ENCODE measurements around the gene MAPKBP1.
A peak's percentile ranks its signal among the peaks of the same experiment; 100 is the strongest.
"Not testable (repeated sequence)": the region's sequence is repeated elsewhere in the genome, so short reads cannot be mapped to it uniquely, and the experiment has no call there.

Gene MAPKBP1

DNA sequence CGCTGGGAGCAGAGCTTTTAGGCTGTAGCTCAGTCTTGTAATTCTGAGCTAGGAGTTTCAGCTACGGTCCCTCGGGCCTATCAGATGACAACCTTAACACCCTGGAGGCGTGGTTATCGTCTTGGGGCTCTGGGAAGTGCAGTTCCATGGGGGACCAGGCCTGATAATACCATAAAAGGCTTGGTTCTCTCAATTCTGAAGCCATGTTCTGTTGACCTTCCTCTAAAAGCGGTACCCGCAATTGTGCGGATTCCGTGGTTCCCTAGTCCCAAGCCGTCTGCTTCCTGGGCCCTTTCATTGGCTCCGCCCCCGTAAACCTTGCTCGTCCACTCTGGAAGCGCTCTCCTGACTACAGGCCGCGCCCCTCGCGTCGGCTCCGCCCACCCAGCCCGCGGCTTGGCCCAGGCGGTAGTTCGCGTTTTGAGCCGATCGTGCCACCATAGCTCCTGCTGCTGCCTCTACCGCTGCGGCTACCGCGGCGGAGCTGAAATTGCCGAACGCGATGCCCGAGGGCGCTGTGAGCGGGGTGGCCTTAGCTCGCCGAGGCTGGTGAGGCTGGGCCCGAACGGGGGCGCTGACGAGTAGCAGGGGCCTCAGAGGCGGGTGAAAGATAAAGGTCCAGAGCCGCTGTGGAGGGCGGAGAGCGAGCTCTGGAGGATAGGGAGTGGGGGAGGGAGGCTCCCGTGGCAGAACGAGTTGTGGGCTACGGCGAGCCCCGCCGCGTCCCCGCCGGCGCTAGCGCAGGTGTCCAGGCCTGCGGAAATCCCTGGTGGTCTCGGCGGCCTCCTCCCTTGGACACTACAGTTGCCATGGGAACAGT is at the start of gene MAPKBP1:
Gene MAPKBP1, plus strand, starts transcription at position 423 of the 820 bp plus-strand sequence. CDS start 792 bp downstream, outside the sequence.
- H3K27me3 ChIP-seq (ENCODE audit: control insufficient read depth, insufficient read depth, low read length) = no peaks in the 10 kb centered on the region
- peak within 1 kb of the TSS; percentile 75 for H3K27ac ChIP-seq
- peak within 1 kb of the TSS; percentile 71 for H3K4me3 ChIP-seq (ENCODE audit: low read depth, low read length)
- H3K79me2 ChIP-seq = peaks cover 2% of the 10 kb centered on the region
- no peak within 1 kb of the TSS for H3K9ac ChIP-seq
- TF ChIP-seq, protein P1, sequence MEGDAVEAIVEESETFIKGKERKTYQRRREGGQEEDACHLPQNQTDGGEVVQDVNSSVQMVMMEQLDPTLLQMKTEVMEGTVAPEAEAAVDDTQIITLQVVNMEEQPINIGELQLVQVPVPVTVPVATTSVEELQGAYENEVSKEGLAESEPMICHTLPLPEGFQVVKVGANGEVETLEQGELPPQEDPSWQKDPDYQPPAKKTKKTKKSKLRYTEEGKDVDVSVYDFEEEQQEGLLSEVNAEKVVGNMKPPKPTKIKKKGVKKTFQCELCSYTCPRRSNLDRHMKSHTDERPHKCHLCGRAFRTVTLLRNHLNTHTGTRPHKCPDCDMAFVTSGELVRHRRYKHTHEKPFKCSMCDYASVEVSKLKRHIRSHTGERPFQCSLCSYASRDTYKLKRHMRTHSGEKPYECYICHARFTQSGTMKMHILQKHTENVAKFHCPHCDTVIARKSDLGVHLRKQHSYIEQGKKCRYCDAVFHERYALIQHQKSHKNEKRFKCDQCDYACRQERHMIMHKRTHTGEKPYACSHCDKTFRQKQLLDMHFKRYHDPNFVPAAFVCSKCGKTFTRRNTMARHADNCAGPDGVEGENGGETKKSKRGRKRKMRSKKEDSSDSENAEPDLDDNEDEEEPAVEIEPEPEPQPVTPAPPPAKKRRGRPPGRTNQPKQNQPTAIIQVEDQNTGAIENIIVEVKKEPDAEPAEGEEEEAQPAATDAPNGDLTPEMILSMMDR (IDR thresholded peaks at IDR 0.05) = peak; percentile 58
- H3K4me1 ChIP-seq = peaks cover 3% of the 10 kb centered on the region
- no peaks in the 10 kb centered on the region for H3K9me3 ChIP-seq (ENCODE audit: control insufficient read depth, low read length)
- H3K36me3 ChIP-seq (ENCODE audit: control insufficient read depth, insufficient read depth, low read length) = no peaks in the 10 kb centered on the region
- peak within 1 kb of the TSS; percentile 74 for H2AFZ ChIP-seq
- H3K4me2 ChIP-seq (ENCODE audit: low read length) = peak within 1 kb of the TSS; percentile 94

DNA sequence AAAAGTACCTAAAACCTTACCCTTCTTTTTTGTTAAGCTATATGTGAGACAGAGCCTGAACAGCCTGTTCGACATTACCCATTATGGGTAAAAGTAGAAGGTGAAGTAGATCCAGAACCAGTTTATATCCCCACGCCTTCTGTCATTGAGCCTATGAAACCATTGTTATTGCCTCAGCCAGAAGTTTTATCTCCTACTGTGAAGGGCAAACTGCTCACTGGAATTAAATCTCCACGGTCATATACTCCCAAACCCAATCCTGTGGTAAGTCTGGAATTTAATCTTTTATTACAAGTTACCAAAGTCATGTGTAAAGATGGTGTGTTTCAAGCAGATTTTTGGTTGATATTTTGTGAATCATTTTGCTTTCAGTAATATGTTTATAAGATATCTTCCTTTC is 47.1 kb upstream of the MAPKBP1 start:
- Histone ChIP-seq H3K4me1 (no peaks in the 10 kb centered on the region), H3K4me2 (ENCODE audit: low read length) (no peak overlapping the region), H3K9me3 (ENCODE audit: control insufficient read depth, low read length) (no peaks in the 10 kb centered on the region), H3K9ac (no peak overlapping the region), H3K79me2 (no peaks in the 10 kb centered on the region), H3K27me3 (ENCODE audit: control insufficient read depth, insufficient read depth, low read length) (no peaks in the 10 kb centered on the region), H3K36me3 (ENCODE audit: control insufficient read depth, insufficient read depth, low read length) (no peaks in the 10 kb centered on the region), H3K27ac (no peak overlapping the region), H3K4me3 (ENCODE audit: low read depth, low read length) (no peak overlapping the region), H2AFZ (no peak overlapping the region)
- TF ChIP-seq, protein P1 (IDR thresholded peaks at IDR 0.05) = no peak

GRCh38 chr15:41728061-41728460 is 46.2 kb upstream of the MAPKBP1 start:
- not testable (repeated sequence) for H3K4me2 ChIP-seq (ENCODE audit: low read length); H3K36me3 ChIP-seq (ENCODE audit: control insufficient read depth, insufficient read depth, low read length); H3K79me2 ChIP-seq; H3K9me3 ChIP-seq (ENCODE audit: control insufficient read depth, low read length); H3K27me3 ChIP-seq (ENCODE audit: control insufficient read depth, insufficient read depth, low read length); H3K4me1 ChIP-seq; H2AFZ ChIP-seq; H3K27ac ChIP-seq; H3K9ac ChIP-seq; H3K4me3 ChIP-seq (ENCODE audit: low read depth, low read length)

GRCh38 chr15:41730543-41730942 is 43.7 kb upstream of the MAPKBP1 start:
- no peak overlapping the region for H3K4me2 ChIP-seq (ENCODE audit: low read length)
- no peaks in the 10 kb centered on the region for H3K9me3 ChIP-seq (ENCODE audit: control insufficient read depth, low read length)
- H3K36me3 ChIP-seq (ENCODE audit: control insufficient read depth, insufficient read depth, low read length) = no peaks in the 10 kb centered on the region
- no peak overlapping the region for H2AFZ ChIP-seq
- no peak overlapping the region for H3K4me3 ChIP-seq (ENCODE audit: low read depth, low read length)
- no peaks in the 10 kb centered on the region for H3K4me1 ChIP-seq
- H3K9ac ChIP-seq = no peak overlapping the region
- no peak overlapping the region for H3K27ac ChIP-seq
- no peaks in the 10 kb centered on the region for H3K27me3 ChIP-seq (ENCODE audit: control insufficient read depth, insufficient read depth, low read length)
- H3K79me2 ChIP-seq = no peaks in the 10 kb centered on the region
- TF ChIP-seq, protein P1 (IDR thresholded peaks at IDR 0.05) = no peak

DNA sequence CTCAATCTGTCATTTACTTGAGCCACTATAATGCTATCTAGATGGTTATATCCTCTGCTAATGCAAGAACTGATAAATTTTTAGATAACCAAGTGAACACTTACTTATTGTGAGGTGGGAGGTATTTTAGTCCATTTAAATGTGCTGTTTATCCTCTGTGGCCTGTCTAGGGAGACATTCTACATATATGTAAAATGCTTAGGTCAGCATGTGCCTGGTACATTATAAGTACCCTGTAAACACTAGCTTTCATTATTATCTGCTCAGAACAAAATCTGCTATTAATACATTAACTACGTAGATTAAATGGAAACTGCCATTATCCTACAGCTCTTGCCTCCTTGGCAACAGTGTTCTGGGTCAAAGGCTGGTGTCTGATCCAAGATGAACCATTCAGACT is 41.8 kb upstream of the MAPKBP1 start:
- no peak overlapping the region for H2AFZ ChIP-seq
- no peak overlapping the region for H3K4me3 ChIP-seq (ENCODE audit: low read depth, low read length)
- no peaks in the 10 kb centered on the region for H3K9me3 ChIP-seq (ENCODE audit: control insufficient read depth, low read length)
- no peaks in the 10 kb centered on the region for H3K36me3 ChIP-seq (ENCODE audit: control insufficient read depth, insufficient read depth, low read length)
- TF ChIP-seq, protein P1 (IDR thresholded peaks at IDR 0.05) = no peak
- no peak overlapping the region for H3K4me2 ChIP-seq (ENCODE audit: low read length)
- no peak overlapping the region for H3K9ac ChIP-seq
- H3K79me2 ChIP-seq = no peaks in the 10 kb centered on the region
- H3K4me1 ChIP-seq = no peaks in the 10 kb centered on the region
- H3K27ac ChIP-seq = no peak overlapping the region
- H3K27me3 ChIP-seq (ENCODE audit: control insufficient read depth, insufficient read depth, low read length) = no peaks in the 10 kb centered on the region

Measured in parathyroid adenoma (tissue), 2 donors.